ENCODE data around the gene HAPLN2.

Gene HAPLN2

DNA sequence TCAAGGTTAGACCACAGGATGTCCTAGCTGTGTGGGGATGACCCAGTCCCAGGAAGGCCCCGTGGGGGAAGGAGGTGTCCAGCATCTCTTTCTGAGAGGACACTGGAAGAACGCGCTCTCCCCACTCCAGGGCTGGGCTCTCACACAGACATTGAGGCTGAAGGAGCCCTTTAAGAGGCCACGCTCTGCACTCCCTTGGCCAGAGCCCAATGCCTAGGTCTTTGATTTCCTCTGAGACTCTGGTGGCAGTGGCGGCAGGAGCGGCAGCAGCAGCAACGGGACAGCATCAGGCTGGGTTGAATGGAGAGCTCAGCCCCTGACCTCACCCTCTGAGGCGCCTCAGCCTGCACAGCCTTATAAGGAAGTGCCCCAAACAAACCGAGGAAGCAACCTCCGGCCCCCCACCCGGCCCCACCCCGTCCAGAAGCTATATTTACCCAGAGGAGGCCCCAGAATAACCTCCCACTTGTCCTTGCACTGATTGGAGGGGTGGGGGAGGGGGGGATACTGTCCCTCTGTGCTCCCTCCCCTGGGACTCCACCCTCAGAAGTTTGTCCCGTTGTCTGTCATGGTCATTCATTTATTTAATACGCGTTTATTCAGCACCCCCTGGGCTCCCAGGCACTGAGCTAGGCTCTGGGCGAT, 45.7 kb downstream of the HAPLN2 start:
- no peak for DNase-seq

DNA sequence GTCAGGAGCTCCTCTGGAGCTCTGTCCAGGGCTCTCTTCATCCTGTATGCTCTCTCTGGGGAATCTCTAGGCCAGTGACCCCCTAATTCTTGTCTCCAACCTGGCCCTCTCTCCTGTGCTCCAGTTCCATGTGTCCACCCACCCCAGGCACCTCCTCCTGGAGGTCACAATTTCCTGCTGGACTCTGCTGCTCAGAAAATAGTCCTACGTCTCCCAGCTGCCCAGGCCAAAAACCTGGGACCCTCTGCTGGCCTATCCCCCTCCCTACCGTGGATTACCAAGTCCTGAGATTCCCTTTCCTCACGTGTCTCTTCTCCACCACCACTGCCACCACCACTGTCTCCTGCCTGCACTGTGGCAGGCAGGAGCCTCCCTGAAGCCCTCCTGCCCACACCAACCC, 46.3 kb downstream of the HAPLN2 start:
- no peak for DNase-seq

DNA sequence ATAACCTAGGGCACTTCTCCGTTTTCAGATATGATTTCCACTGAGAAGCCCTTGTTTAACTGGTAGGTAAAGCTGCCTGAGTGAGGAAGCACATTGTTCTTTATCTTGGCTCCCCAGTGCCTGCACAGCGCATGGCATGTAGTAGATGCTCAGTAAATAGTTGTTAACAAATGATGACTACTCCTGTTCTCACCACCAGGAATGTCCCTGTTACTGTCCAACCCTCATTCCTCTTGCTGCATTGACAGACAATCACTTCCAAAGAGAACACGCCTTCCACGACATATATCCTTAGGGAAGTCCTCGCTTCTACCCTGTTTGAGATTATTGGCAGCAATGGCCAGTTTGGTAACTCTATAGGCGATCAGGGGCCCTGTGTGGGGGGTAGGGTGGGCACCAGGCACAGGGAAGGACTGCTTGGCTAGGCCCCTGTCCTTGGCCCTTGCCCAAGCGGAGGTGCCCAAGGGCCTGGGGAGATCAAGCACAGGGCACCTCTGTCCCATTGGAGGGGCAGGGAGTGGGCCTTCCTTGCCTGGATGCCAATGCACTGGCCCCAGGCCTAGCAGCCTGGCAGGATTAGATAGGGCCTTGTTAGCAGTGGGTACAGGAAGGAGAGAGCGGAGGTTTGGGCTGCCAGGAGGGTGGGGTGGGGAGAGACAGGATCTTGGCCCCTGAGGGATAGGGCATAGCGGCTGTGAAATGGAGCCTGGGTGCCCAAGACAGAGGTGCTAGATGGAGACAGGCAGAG, 47.8 kb downstream of the HAPLN2 start:
- DNase-seq = no peak

DNA sequence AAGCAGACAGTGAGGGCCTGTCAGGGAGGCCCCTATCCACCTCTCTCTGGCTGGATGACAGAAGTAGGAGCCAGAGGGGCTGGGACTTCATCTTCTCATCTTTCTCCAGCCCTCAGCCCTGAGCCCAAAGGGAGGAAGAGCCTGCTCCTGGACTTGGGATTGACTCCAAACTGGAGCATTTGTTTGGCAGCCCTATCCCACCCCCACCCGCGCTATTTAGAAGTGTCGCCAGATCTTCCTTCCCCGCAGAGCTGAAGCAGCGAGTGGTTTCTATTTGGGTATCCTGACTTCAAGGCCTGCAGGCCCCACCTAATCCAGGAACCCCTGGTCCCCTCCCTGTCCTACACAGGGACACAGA, 48.4 kb downstream of the HAPLN2 start:
- no peak for DNase-seq

DNA sequence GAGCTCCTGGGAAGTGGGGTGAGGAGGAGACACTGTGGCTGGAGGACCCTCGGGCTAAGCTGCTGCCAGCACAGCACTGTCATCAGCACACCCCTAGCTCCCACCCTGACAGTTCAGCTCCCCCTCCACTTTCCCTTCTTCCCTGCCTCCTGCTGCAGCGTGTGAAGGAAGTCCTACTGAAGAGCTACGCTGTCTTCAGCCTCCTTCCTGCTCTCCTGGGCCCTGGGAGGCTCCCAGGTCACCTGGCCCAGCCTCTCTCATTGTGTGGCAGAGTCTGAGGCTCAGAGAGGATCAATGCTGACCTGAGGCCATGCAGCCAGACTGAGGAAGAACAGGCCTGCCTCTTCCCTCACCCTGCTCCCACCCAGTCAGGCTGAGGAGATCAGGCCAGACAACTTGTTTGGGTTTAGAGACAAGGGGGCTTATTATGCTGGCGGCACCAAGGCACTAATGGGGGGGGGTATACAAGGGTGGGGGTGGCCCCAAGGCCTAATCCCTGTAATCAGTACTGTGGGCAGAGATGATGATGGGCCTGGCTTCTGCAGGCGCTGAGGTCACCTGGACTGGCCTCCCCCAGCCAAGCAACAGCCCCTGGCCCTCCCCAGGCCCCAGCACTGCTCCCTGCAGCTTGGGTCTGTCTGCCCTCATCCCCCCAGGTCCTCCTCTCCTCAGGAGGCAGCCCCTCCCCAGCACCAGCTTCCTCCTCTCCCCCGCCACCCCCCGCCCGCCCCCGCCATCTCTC, 48.9 kb downstream of the HAPLN2 start:
- DNase-seq = no peak

DNA sequence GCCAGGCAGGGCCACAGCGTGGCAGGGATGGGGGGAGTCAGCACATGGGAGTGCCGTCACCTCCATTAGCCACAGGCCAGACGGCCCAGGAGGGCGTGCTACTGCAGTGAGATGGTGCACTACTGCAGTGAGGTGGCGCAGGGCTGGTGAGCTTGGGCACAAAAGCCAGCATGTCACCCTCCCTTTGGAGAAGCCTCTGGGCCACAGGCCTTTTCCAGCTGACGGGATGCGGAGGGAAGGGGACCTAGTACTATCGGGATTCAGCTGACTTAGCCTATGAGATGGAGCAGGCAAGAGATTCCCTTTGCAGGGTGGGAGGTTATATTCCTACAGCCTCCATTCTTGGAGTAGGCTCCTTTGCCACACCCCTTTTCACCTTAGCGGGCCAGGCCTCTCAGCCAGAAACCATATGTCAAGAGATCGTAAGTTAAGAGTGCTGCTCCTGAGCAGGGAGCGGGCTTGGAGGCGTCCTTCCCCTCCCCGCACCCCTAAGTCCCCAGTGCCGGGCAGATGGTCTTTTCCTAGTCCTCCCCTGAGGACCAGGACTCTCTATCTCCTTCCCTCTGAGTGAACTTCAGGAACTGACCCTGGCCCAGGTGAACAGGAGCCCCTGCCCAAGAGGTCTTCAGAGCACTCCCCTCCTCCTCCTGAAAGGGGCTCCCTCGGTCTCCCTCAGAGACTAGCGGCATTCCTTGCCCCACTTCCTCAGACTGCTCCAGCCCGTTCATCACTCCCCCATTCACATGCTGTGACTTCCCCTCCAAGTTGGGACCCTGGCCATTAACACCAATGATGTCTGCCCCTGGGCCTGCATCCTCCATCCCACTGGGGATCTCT, 49.8 kb downstream of the HAPLN2 start:
- no peak for DNase-seq

DNA sequence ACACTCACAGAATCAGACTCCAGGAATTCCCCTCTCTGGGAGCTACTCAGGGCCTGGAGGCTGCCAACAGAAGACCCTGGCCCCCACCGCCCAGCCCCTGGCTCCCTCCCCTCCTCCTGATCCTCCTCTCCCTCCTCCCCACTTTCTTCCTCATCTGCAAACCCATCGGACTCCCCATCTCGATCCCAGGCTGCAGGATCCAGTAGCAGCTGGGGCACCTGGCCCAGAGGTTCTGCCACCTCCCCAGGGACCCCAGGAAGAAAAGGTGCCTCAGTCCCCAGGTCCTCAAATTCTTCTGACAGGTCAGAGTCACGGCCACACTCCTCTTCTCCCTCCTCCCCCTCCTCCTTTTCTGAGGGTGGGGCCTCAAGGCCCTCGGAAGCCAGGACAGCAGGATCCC, 50.6 kb downstream of the HAPLN2 start:
- no peak for DNase-seq

DNA sequence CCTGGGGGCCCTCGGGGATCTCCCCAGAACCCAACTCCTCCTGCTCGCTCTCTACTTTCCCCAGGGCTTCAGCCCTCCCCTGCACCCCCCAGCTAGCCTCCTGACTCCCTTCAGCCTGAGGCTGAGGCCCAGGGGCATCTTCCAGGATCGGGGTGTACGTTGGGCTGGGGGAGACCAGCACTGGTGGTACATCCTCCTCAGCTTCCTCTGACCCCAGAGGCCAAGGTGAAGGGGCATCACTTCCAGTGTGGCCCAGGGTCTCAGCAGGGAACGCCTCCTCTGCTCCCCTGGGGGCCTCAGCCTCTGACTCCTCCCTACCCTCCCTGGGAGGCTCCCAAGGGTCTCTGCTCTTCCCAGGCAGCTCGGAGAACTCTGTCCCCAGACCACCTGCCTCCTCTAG, 51.1 kb downstream of the HAPLN2 start:
- DNase-seq = no peak

DNA sequence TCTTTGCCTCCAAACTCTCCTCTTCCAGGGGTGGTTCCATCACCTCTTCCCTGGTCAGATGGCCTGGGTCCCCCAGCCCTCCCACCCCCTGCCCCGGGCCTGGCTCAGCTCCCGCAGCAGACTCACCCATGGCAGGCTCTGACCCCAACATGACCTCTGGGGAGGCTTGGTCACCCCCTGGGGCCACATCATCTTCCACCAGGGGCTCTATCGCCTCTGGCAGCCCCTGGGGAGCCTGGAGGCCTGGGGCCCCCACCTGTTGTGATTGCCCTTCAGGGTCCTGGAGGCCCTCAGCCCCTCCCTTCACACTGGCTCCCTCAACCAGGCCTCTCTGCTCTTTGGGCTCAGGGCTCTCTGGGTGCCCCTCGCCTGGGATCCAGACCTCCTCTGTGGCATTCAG, 51.6 kb downstream of the HAPLN2 start:
- no peak for DNase-seq

DNA sequence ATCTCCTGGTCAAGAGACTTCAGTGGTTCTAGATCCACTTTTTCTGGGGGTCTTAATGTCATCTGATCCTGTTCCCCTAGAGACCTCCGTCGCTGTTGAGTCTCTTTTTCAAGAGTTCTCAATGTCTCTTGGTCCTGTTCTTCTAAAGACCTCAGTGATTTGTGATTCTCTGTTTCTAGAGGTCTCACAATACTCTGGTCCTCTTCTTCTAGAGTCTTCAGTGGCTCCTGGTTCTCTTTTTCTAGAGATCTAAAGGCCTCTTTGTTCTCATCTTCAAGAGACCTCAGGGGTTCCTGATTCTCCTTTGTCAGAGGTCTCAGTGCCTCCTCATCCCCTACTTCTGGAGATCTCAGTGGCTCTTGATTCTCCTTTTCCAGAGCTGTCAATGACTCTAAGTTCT, 52.6 kb downstream of the HAPLN2 start:
- no peak for DNase-seq

DNA sequence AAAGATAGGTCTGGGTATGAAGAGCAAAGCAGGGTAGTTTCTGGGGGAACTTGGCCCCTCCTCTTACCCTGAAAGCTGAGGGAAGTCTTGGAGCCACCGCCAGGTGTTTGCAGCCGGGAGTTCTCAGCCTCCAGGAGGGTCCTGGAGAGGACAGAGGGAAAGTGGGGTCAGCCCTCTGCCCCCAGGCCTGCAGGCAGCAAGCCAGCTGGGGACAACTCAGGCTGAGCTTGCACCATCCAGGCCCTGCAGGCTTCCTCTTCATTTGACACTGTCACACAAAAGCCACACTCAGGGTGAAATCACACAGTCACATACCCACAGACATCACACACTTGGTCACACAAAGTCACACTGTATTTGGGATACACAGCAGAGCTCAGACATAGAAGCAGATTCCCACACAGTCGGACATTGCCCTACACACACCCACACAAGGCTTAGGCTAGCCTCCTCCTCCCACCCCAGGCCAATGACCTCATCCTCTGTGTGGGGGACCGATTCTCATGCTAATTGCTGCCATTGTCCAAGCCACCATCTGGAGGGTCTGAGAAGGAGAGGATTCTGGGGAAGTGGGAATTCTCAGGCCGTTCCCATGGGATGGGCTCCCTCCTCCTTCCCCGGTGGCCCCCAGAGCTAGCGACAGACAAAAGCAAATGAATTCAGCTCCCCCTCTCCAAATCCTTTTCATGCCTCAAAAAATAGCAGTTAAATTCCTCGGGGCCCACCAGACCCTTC, 54.3 kb downstream of the HAPLN2 start:
- DNase-seq = no peak

All from SHP77 treated with DMSO at 0.1 percent for 48 hours (cell line).